ENCODE data around the gene SLC6A11.

DNA sequence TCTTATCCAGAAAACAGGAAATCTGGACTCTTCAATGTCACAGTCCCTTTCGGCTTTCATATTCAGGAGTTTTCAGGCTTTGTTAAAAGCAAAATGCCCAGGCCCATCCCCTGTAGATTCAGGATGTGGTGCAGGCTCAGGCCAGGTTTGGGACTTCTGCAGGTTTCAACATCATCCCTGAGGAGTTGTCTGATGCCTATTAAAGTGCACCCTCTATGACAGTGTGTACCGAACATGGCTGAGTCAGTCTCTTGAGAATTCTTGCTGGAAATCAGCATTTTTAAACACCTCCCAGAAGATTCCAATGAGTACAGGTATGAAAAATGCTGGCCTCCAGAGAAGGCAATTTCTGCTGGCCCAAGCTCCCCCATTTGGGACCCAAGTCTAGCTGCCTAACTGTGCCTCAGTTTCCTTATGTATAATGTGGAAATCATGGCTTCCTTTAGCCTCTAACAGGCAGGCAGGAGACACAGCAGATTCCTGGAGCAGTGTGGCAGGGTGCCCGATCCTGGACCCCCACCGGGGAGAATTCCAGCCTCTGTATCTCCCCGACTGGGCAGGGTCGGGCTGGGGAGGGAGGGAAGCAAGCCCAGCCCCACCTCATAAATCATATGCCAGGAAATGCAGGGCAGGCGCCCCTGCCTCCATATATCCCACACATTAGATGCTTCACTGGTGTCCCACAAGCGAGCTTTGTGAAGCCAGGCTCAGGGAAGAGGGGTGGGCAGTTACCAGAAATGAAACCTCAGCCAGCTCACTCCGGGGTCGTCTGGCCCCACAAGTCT lies 44.4 kb upstream of the SLC6A11 start:
- TF ChIP-seq, protein P1, sequence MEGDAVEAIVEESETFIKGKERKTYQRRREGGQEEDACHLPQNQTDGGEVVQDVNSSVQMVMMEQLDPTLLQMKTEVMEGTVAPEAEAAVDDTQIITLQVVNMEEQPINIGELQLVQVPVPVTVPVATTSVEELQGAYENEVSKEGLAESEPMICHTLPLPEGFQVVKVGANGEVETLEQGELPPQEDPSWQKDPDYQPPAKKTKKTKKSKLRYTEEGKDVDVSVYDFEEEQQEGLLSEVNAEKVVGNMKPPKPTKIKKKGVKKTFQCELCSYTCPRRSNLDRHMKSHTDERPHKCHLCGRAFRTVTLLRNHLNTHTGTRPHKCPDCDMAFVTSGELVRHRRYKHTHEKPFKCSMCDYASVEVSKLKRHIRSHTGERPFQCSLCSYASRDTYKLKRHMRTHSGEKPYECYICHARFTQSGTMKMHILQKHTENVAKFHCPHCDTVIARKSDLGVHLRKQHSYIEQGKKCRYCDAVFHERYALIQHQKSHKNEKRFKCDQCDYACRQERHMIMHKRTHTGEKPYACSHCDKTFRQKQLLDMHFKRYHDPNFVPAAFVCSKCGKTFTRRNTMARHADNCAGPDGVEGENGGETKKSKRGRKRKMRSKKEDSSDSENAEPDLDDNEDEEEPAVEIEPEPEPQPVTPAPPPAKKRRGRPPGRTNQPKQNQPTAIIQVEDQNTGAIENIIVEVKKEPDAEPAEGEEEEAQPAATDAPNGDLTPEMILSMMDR (IDR thresholded peaks at IDR 0.05), result no peak
- no peak for TF ChIP-seq POLR2A (IDR thresholded peaks at IDR 0.05)

All from uterus (tissue), 2 donors.